Fibroblast of skin of left quadriceps (primary cell): ENCODE measurements around the gene ABL2.
A peak's percentile ranks its signal among the peaks of the same experiment; 100 is the strongest.
"Not testable (repeated sequence)": the region's sequence is repeated elsewhere in the genome, so short reads cannot be mapped to it uniquely, and the experiment has no call there.

Experiments
- DNase-seq, 2 experiments: peaks; one replicate each; pipeline ENCODE4 v3.0.0-alpha.2; 2013; ENCODE audit warnings: low read depth in 2 of 2

ABL2 gene

GRCh38 chr1:179135168-179135567 lies 94.3 kb downstream of the ABL2 start:
- not testable (repeated sequence) for DNase-seq

DNA sequence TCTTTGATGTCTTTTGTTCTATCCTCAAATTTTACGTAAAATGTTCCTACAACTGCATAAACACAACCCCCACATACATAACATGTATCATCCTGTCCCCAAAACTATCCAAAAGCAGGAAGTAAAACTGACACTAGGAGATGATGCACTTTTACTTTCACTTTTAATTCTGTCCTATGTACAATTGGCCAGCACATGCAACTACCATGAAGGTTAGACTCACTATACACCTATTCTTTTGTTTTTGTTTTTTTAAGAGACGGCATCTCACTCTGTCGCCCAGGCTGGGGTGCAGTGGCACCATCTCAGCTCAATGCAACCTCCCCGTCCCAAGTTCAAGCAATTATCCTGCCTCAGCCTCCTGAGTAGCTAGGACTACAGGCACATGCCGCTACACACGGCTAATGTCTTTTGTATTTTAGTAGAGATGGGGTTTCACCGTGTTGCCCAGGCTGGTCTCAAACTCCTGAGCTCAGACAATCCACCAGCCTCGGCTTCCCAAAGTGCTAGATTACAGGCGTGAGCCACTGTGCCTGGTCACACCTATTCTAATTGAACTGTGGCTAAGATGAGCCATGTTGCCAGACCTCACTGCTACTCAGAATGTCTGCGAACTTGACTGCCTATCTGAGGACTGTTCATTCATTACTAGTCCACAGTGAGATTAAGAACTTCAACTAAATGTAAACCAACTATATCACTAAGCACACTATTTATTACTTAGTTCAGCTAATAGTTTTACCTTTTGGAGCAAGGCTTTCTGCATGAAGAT lies 99.6 kb downstream of the ABL2 start:
- no peak for DNase-seq

GRCh38 chr1:179128520-179128919 lies 101.0 kb downstream of the ABL2 start:
- no peak for DNase-seq

GRCh38 chr1:179127163-179127895 lies 102.1 kb downstream of the ABL2 start:
- DNase-seq: no peak

GRCh38 chr1:179126338-179127060 lies 103.0 kb downstream of the ABL2 start:
- DNase-seq: no peak

GRCh38 chr1:179124873-179125272 lies 104.6 kb downstream of the ABL2 start:
- no peak for DNase-seq

- DNase-seq: peak; percentile 40 to 42
Observed at GRCh38 chr1:179121159-179121938, 108.1 kb downstream of the ABL2 start.

DNA sequence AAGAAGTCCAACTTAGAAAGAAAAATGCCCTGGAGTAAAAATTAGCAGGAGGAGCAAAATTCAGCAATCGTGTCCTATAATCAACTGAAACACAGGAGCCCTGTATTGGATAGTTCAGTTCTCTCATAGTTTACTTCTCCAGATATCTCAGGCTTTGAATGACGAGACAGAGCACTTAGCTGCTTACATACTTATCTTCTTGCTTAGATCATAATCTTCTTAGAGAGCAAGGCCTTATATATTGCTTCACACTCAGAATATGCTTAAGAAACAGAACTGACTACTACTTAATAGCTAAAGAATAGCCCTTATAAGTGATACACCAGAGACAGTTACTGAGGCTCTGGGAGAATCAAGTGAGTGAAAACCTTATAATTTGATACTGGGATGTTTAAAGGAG lies 108.7 kb downstream of the ABL2 start:
- DNase-seq: no peak

DNA sequence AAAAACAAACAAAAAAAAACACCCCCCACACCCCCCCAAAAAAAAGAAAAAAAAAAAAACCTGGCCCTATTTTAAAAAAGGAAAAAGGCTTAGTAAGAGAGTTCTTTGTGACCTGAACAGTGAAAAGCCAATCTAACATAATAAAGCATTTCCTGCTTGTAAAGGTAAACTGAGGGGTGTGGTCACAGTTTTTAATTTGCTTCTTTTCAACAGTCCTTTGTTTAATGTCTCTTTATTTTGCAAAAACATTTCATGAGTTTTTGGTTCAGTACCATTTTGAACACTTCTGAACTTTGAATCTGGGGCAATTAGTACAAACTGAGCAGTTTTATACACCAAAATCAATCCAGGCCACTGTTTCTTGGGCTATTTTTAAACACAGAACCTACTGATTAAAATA lies 110.0 kb downstream of the ABL2 start:
- no peak for DNase-seq

DNA sequence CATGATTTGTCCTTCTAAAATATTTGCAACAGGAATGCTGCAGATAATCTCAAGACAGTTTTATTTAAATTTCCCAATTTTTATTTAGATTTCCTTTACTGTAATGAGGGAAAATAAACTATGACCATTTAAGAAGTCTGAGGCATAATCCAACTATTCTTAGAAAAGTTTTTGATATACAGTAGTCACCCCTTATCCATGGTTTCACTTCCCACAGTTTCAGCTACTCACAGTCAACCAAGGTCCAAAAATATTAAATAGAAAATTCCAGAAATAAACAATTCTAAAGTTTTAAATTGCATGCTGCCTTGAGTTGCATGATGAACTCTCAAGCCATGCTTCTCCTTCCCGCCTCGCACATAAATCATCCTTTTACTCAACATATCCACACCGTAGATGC lies 114.3 kb downstream of the ABL2 start:
- no peak for DNase-seq

DNA sequence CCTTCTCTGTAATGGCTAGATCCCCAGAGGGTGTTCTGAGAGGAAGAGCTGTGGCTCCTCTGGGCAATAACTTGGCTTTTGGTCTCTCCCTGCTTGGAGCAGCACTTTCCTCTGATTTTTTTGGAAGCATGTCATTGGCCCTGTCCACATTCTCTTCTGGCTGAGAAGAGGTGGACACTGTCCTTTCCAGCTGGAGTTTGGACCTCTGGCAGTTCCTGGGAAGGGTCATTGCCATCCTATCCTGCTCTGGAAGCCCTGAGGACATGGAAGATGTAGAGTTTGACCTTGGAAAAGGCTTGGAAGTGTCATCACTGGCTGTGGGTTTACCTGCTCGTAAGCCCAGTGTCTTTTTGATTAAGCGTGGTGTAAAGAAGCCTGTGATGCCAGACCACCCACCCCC lies 120.8 kb downstream of the ABL2 start:
- DNase-seq: no peak

DNA sequence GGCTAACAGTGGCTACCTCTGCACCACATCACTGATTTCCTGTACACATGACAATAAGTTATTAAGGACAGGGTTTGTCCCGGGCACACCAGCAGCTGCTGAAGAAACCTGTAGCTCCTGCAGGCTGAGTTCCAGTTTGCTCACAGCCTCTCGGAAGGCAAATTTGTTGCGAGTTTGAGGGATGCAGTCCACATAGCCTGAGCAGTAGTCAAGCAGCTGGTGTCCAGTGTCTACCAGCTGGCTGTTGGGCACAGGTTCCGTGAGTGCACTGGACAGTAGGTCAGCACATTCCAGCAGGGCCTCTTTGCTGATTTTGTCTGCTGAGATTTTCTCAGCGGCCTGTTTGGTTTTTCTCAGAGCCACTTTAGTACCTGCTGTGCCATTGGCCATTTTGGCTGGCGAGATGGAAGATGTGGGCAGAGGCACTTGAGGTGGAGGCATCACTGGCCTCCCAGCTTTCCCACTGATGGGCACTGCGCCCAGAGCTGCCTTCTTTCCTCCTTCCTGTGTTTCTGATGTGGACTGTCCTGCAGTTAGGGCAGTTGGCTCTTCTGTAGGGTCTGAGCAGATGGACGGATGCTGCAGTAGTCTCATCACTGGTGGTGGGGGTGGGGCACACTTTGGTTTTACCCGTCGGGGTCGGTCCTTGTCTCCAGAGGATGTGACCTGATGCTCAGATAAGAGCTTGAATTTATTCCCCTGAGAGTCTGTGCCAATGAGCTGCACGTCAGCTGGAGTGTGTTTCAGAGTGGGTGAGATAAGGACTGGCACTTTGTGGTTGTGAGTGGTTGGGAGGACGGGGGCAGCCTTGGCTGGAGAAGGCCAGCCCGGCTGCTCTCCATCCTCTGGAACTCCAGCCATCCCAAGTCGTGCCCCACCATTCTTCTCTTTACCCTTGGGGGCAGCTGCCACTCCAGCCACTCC lies 121.5 kb downstream of the ABL2 start:
- DNase-seq: no peak

DNA sequence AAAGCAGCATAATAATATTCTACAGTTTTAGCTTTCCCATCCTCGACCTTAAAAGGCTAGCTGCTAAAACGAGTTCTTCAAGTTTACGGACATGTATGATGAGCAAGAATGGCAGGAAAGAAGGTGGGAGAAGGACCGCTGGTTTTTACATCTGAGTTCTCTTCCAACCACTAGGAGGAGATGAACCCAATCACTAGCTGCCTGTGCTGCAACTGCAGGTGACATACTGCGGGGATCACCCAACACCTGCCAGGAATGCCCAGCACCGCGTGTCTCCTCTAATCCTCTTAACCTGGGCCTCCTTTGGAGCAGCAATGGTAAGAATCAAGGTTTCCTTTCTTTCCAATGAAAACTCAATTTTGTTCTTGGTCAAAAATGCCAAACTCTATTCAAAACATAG lies 124.1 kb downstream of the ABL2 start:
- DNase-seq: no peak

DNA sequence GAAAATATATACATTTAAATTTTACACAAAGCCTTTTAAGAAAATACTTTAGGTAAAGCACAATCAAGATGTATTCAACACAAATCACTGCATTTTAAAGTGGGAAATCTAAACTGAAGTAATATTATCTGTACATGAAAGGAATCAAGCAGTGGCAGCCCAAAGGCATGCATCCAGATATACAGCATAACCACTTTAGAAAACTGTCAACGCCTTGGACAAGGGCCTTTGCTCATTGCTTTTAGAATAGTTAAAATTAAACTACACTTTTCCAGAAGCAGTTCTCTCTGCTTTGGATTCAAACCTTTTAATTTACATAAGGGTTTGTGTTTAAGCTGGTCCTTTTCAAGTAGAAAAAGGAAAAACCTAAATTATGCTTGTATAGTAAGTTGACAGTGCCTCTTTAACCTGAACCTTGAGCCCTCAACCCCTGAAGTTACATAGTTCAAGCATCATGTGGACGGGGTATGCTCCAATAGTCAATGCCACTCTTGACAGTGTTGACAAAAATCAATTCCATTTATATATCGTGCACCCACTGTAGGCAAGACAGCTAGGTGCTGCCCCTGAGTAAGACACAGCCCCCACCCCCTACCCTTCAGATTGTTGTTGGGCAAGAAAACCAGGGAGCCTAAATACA lies 124.7 kb downstream of the ABL2 start:
- no peak for DNase-seq

DNA sequence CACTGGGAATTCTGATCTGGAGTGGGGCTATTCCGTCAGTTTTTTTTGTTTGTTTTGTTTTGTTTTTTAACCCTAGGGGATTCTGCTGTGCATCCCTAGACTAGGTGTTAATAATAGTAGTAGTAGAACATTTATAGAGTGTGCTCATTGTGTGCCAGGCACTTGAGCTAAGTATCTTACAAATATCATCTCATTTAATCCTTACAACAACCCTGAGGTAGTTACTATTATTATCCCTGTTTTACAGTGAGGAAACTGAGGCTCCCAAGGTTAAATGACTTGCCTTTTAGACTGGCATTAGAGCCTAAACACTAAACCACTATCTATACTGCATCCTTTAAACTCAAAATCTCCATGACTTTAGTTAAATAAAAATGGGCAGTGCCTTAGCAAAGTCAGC lies 125.5 kb downstream of the ABL2 start:
- no peak for DNase-seq

DNA sequence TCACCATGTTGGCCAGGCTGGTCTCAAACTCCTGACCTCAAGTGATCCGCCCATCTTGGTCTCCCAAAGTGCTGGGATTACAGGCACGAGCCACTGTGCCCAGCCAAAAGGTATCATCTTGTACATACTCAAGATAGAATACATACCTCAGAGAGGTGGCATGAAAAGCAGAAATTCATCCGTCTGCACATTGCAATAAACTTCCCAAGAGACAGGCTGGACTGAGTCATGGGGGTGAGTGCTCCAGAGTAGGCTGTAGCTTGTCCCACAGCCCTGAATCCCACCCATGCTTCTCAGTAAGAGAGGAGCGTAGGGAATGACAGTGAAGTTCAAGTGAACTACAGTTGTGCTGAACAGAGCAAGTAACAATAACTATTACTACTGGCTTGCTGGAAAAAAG lies 127.9 kb downstream of the ABL2 start:
- DNase-seq: no peak

DNA sequence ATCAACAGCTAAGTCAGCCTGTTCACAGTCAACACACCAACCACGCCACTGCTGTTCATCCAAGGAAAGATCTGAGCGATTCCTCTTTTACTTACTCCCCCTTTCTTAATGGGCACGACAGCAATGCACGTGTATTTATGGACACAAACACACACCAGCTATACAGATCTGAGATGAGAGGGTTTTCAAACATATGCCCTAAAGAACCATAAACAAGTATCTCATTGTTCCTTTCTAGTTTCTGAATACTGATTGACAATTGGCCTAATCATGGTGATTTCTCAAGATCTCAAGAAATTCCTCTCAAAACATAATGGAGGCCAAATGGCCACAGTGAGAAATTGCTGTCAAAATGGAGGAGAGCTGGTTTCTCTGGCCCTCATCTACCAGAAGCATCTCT lies 129.6 kb downstream of the ABL2 start:
- DNase-seq: no peak

GRCh38 chr1:179095924-179096323 lies 133.6 kb downstream of the ABL2 start:
- no peak for DNase-seq

DNA sequence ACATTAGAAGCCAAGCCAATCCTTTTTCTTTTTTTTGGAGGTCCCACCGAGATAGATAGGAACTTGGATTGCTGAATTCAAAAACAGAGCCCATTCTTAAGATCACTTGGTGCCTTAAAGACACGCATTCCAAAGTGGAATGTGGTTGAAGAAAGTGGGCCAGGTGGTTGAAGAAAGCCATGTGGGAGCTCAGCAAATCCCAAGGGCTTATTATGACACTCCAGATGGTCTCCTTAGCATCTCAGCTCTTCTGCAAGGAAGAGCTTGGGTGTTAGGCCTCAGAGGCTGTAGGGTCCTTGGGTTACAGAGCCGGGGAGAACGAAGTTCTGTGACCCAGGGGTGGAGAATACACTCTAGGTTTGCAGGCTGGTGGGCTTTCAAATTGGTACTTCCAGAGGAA lies 134.1 kb downstream of the ABL2 start:
- no peak for DNase-seq

DNA sequence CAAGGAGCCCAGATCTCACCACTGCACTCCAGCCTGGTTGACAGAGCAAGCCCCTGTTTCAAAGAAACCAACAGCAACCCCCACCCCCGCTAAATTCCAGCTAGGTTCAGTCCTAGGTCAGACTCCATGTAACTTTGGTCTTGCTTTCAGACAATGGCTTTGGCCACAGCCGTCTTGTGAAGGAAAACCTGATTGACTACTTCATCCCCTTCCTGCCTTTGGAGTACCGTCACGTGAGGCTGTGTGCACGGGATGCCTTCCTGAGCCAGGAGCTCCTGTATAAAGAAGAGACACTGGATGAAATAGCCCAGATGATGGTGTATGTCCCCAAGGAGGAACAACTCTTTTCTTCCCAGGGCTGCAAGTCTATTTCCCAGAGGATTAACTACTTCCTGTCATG lies 134.7 kb downstream of the ABL2 start:
- DNase-seq: no peak
